WTC11 (cell line): ENCODE results near the gene PPP1R9A. TPM values are rescaled to one million over a fixed set of nuclear protein-coding genes. Genes with fewer than 3 reads are reported as not detected.

ENCODE experiments used
- ATAC-seq: fragments of 200-7000 bp; cut with Tn5 transposase; 2 replicates; pipeline ENCODE4 v1.10.0; 2021; ENCODE audit warnings: mild to moderate bottlenecking, moderate library complexity
- CTCF ChIA-PET: fragments of 300-600 bp; sonication (Branson Sonifier 250); formaldehyde crosslinking; loops from one replicate; lab custom pipeline; 2021; ENCODE audit warnings: antibody characterized with exemption; lab: Charles Lee
- POLR2A ChIA-PET: fragments of 350-600 bp; sonication (Branson Sonifier 250); formaldehyde crosslinking; loops from one replicate; lab custom pipeline; 2021; ENCODE audit warnings: antibody characterized with exemption; lab: Charles Lee
- DNase-seq: peaks from one replicate; pipeline ENCODE4 v3.0.0; 2021; ENCODE audit warnings: low spot score
- H3K27ac Mint-ChIP-seq: 2 replicates; pipeline ENCODE4 v1.8.0; 2021; ENCODE audit warnings: mixed read lengths
- H3K27me3 Mint-ChIP-seq: 2 replicates; pipeline ENCODE4 v1.8.0; 2021; ENCODE audit warnings: low read depth, mild to moderate bottlenecking, moderate library complexity, mixed read lengths
- H3K36me3 Mint-ChIP-seq: 2 replicates; pipeline ENCODE4 v1.8.0; 2021; ENCODE audit warnings: mixed read lengths
- H3K4me1 Mint-ChIP-seq: 2 replicates; pipeline ENCODE4 v1.8.0; 2022; ENCODE audit warnings: mixed read lengths
- H3K4me3 Mint-ChIP-seq: 2 replicates; pipeline ENCODE4 v1.8.0; 2021; ENCODE audit warnings: mild to moderate bottlenecking, moderate library complexity, mixed read lengths
- H3K9me3 Mint-ChIP-seq: 2 replicates; pipeline ENCODE4 v1.8.0; 2021; ENCODE audit warnings: mixed read lengths
- AFF4 ChIP-seq: sonication (generic); formaldehyde crosslinking; IDR thresholded peaks from 2 replicates; pipeline ENCODE4 v1.8.1; 2023; ENCODE audit warnings: mild to moderate bottlenecking, missing genetic modification reagents, borderline replicate concordance
- ATF2 ChIP-seq: sonication (generic); formaldehyde crosslinking; IDR thresholded peaks from 2 replicates; pipeline ENCODE4 v1.8.1; 2022; ENCODE audit warnings: low read depth, missing genetic modification reagents, borderline replicate concordance
- ATF6 ChIP-seq: sonication (generic); formaldehyde crosslinking; IDR thresholded peaks from 2 replicates; pipeline ENCODE4 v1.8.1; 2023; ENCODE audit warnings: mild to moderate bottlenecking, missing genetic modification reagents
- NFYB ChIP-seq: sonication (generic); formaldehyde crosslinking; conservative IDR thresholded peaks from 2 replicates; pipeline ENCODE4 v1.8.0; 2022; ENCODE audit warnings: low read depth, missing genetic modification reagents
- NR3C1 ChIP-seq: sonication (generic); formaldehyde crosslinking; conservative IDR thresholded peaks from 2 replicates; pipeline ENCODE4 v1.8.1; 2023; ENCODE audit warnings: low read depth, mild to moderate bottlenecking, missing genetic modification reagents
- PREB ChIP-seq: sonication (generic); formaldehyde crosslinking; IDR thresholded peaks from 2 replicates; pipeline ENCODE4 v1.8.1; 2022; ENCODE audit warnings: mild to moderate bottlenecking, missing genetic modification reagents, moderate library complexity, borderline replicate concordance
- STAT6 ChIP-seq: sonication (generic); formaldehyde crosslinking; conservative IDR thresholded peaks from 2 replicates; pipeline ENCODE4 v1.8.1; 2023; ENCODE audit warnings: mild to moderate bottlenecking, low read depth, missing genetic modification reagents, moderate library complexity
- TEAD4 ChIP-seq: sonication (generic); formaldehyde crosslinking; IDR thresholded peaks from 2 replicates; pipeline ENCODE4 v1.8.0; 2022; ENCODE audit warnings: mild to moderate bottlenecking, missing genetic modification reagents
- ZNF121 ChIP-seq: sonication (generic); formaldehyde crosslinking; IDR thresholded peaks from 2 replicates; pipeline ENCODE4 v1.8.0; 2023; ENCODE audit warnings: missing genetic modification reagents
- ZNF396 ChIP-seq: fragments of 250-450 bp; sonication (Bioruptor Pico); IDR thresholded peaks from 2 replicates; pipeline ENCODE4 v1.8.0; 2021; ENCODE audit warnings: mild to moderate bottlenecking, moderate library complexity, borderline replicate concordance
- ZNF425 ChIP-seq: fragments of 250-450 bp; sonication (Bioruptor Pico); conservative IDR thresholded peaks from 2 replicates; pipeline ENCODE4 v1.9.0; 2021; ENCODE audit warnings: mild to moderate bottlenecking
- ZNF671 ChIP-seq: fragments of 250-450 bp; sonication (Bioruptor Pico); IDR thresholded peaks from 2 replicates; pipeline ENCODE4 v1.8.0; 2021; ENCODE audit warnings: mild to moderate bottlenecking
- total RNA-seq: library from RNA; stranded (reverse); gene quantifications from 3 replicates; pipeline ENCODE4 v1.2.3, GENCODE V29; 2021
- TF ChIP-seq, protein P1 (sequence below): sonication (generic); formaldehyde crosslinking; IDR thresholded peaks from 2 replicates; pipeline ENCODE4 v1.8.1; 2022; ENCODE audit warnings: missing genetic modification reagents, borderline replicate concordance
- TF ChIP-seq, protein P2 (sequence below): sonication (generic); formaldehyde crosslinking; IDR thresholded peaks from 2 replicates; pipeline ENCODE4 v1.8.1; 2023; ENCODE audit warnings: mild to moderate bottlenecking, missing genetic modification reagents, moderate library complexity
- TF ChIP-seq, protein P3 (sequence below): sonication (generic); formaldehyde crosslinking; IDR thresholded peaks from 2 replicates; pipeline ENCODE4 v1.8.0; 2022; ENCODE audit warnings: mild to moderate bottlenecking, missing genetic modification reagents

PPP1R9A gene
- total RNA-seq, 1 experiment from 2014 or later = 16.8 TPM

DNA sequence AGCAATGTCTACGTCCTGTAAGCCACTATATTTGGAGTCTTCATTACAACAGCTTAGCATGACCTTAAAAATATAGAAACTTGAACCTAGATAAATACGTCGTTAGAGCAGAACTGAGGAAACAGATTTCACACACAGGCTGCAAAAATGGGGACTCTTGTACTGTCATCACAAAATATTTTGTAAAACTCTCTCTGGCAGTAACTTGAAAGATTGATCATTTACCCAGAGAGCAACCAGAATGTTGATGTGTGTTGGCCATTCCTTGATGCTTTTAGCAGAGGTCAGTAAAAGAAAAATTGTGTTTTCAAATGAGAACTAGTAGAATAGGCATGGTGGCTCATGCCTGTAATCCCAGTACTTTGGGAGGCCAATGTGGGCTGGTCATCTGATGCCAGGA, 431.4 kb downstream of the PPP1R9A start:
- no peak for TF ChIP-seq STAT6 (CRISPR knock-in tag)
- TF ChIP-seq, protein P1, sequence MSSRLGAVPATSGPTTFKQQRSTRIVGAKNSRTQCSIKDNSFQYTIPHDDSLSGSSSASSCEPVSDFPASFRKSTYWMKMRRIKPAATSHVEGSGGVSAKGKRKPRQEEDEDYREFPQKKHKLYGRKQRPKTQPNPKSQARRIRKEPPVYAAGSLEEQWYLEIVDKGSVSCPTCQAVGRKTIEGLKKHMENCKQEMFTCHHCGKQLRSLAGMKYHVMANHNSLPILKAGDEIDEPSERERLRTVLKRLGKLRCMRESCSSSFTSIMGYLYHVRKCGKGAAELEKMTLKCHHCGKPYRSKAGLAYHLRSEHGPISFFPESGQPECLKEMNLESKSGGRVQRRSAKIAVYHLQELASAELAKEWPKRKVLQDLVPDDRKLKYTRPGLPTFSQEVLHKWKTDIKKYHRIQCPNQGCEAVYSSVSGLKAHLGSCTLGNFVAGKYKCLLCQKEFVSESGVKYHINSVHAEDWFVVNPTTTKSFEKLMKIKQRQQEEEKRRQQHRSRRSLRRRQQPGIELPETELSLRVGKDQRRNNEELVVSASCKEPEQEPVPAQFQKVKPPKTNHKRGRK (CRISPR knock-in tag) = no peak
- TF ChIP-seq, protein P2, sequence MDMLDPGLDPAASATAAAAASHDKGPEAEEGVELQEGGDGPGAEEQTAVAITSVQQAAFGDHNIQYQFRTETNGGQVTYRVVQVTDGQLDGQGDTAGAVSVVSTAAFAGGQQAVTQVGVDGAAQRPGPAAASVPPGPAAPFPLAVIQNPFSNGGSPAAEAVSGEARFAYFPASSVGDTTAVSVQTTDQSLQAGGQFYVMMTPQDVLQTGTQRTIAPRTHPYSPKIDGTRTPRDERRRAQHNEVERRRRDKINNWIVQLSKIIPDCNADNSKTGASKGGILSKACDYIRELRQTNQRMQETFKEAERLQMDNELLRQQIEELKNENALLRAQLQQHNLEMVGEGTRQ (CRISPR knock-in tag) = no peak
- TF ChIP-seq, protein P3, sequence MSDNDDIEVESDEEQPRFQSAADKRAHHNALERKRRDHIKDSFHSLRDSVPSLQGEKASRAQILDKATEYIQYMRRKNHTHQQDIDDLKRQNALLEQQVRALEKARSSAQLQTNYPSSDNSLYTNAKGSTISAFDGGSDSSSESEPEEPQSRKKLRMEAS (CRISPR knock-in tag) = no peak
- no peak for TF ChIP-seq ZNF671 (CRISPR knock-in tag)
- no peak for TF ChIP-seq NR3C1 (CRISPR knock-in tag)
- no peak for TF ChIP-seq ZNF396 (CRISPR knock-in tag)
- no peak for TF ChIP-seq AFF4 (CRISPR knock-in tag)
- TF ChIP-seq NFYB (CRISPR knock-in tag) = no peak
- no peak for TF ChIP-seq ZNF121 (CRISPR knock-in tag)
- no peak for TF ChIP-seq ATF6 (CRISPR knock-in tag)
- TF ChIP-seq ZNF425 (CRISPR knock-in tag) = no peak
- no peak for TF ChIP-seq PREB (CRISPR knock-in tag)
- no peak for TF ChIP-seq ATF2 (CRISPR knock-in tag)
- TF ChIP-seq TEAD4 (CRISPR knock-in tag) = no peak
- ChIA-PET POLR2A (no interaction called here), CTCF (no interaction called here)
- Mint-ChIP-seq H3K9me3 (peaks cover 5% of the 10 kb centered on the region; the same call in 1 of the 2 replicates), H3K27ac (no peak overlapping the region), H3K36me3 (no peaks in the 10 kb centered on the region), H3K27me3 (no peaks in the 10 kb centered on the region), H3K4me1 (peaks cover 16% of the 10 kb centered on the region), H3K4me3 (no peak overlapping the region)
- no peak for DNase-seq
- no peak for ATAC-seq
